DLD1 (cell line): ENCODE data around the gene TEAD4.
"Not testable (repeated sequence)": the region's sequence is repeated elsewhere in the genome, so short reads cannot be mapped to it uniquely, and the experiment has no call there.

Experiments used
- in situ Hi-C: cut with HindIII; loops from 2 replicates; pipeline ENCODE4 v1.10.0; 2017; ENCODE audit warnings: low sequenced_read_pairs

The TEAD4 gene

DNA sequence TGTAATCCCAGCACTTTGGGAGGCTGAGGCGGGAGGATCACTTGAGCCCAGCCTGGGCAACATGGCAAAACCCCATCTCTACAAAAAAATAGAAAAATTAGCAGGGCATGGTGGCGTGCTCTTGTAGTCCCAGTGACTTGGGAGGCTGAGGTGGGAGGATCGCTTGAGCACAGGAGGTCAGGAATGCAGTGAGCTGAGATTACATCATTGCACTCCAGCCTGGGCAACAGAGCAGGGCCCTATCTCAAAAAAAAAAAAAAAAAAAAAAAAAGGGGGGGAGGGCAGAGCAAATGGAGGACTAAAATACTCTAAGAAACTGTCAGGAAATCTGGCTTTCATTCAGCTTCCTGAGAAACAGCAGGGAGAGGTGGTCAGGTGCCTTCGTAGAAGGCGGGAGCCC, 86.3 kb downstream of the TEAD4 start:
- in situ Hi-C loops = no loop called here

DNA sequence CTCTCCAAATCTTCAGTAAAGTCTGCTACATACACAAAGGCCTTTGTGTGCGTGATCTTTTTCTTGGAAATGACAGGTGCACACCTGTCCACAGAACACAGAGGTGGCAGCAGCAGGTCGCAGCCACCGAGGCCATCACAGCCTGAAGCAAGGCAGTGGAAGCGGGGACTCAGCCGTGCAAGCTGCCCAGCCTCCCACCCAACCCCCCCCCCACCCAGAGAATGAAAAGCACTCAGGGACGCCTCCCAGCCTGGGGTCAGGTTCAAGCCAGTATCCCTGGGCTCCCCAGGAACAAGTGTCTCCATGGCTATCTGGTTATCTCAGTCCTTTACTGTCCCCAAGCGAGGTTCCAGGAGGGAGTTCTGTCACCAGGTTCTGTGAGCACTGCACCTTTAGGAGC, 86.8 kb downstream of the TEAD4 start:
- in situ Hi-C loops = no loop called here

DNA sequence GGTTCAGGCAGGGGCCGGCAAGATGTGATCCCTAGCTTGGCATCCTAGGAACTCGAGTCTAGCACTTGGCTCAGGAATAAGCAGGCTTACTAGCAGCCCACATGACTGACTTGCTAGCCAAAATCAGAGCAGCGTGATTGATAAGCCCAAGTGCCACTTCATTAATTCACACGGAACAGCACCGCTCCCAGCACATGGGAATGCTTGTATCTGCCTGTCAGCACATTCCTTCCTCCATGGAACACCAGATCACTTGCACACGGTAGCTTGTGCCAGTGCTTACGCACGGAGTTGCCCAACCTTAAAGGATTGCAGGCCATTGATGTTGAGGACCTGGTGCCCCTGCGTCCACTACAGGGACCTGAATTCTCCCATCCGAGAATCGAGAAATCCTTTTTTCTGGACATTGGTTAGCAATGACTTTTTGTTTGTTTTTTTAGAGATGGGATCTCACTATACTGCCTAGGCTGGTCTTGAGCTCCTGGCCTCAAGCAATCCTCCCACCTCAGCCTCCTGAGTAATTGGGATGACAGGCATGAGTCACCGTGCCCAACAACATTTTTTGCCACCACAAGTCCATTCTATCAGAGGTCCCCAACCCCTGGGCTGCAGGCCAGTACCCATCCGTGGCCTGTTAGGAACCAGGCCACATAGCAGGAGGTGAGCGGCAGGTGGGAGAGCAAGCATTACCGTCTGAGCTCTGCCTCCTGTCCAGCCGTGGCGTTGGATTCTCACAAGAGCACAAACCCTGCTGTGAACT, 87.4 kb downstream of the TEAD4 start:
- in situ Hi-C loops = no loop called here

DNA sequence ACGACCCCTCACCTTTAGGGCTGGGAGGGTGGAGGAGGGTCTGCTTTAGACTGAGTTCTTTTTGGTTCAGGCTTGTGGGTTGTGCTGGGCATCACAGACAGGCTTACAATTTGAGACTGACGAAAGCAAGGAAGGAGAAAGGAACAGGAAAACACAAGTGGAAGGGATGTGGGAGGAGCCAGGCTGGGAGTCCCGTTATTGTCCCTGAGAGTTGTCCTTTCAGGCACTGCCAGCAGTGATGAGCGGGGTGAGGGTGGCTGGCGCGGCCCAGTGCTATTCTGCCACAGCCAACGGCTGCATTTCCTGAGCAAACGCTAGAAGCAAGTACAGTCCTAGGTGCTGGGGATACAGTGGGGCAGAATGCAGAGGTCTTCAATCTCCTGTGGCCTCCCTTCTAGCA, 88.8 kb downstream of the TEAD4 start:
- in situ Hi-C loops = no loop called here

DNA sequence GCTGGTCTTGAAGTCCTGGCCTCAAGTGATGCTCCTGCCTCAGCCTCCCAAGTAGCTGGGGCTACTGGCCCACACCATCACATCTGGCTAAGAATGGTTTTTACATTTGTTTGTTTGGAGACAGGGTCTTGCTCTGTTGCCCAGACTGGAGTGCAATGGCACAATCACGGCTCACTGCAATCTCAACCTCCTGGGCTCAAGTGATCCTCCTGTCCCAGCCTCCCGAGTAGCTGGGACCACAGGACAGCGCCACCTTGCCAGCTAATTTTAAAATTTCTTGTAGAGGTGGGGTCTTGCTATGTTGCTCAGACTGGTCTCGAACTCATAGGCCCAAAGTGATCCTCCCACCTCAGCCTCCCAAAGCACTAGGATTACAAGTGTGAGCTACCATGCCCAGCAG, 89.3 kb downstream of the TEAD4 start:
- in situ Hi-C loops = no loop called here

DNA sequence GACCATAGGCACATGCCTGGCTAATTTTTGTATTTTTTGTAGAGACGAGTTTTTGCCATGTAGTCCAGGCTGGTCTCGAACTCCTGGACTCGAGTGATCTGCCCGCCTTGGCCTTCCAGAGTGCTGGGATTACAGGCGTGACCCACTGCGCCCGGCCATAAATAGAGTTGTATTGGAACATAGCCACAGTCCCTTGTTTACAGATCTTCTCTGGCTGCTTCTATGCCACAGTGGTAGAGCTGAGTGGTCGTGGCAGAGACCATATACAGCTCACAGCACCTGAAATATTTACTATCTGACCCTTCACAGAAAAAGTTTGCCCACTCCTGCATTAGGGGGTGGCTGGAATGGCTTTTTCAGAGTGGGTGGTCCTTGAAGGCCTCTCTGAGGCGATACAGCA, 90.0 kb downstream of the TEAD4 start:
- in situ Hi-C loops = no loop called here

DNA sequence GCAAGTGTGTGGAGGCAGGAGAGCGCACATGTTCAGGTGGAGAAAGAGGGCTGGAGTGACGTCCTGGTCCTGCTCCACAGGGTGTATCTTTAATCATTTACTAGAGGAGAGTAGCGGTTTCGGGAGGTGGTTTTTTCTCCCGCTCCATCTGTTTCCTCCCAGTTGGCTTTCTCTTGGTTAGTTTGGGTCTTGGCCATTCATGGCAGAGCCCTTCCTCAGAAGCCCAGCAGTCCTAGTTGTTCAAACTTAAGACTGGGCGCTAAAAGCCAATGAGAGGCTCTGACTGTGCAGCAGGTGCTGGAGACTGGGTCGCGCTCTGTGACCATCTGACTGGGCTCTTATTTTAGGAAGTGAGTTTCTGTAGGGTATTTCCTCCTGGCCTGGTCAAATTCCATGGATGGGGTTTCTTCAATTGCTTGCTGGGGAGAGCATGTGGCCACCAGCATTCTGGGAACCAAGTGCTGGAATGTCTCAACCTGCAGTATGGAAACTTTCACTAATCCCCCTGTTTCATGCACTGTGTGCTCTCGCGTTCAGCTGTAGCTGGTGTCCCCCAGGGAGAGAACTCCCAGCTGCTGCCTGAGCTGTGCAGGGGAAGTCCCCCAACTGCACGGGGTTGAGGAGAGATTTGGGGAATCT, 90.5 kb downstream of the TEAD4 start:
- in situ Hi-C loops = no loop called here

DNA sequence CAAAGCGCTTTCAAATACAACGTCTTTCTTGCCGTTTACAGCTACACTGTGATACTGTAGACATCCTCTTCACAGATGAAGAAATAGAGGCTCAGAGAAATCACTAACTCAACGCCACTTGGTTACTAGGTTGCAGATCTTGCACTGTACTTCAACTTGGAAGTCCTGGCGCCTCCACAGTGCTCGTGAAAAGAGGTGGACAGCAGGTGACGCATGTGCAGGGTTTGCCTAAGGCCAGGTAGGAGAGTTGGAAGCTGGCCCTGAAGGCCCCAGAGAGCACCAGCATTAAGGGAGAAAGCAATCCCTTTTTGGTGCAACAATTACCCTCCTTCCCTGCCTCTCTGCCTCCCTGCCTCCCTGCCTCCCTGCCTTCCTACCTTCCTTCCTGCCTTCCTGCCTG, 95.2 kb downstream of the TEAD4 start:
- in situ Hi-C loops = no loop called here

DNA sequence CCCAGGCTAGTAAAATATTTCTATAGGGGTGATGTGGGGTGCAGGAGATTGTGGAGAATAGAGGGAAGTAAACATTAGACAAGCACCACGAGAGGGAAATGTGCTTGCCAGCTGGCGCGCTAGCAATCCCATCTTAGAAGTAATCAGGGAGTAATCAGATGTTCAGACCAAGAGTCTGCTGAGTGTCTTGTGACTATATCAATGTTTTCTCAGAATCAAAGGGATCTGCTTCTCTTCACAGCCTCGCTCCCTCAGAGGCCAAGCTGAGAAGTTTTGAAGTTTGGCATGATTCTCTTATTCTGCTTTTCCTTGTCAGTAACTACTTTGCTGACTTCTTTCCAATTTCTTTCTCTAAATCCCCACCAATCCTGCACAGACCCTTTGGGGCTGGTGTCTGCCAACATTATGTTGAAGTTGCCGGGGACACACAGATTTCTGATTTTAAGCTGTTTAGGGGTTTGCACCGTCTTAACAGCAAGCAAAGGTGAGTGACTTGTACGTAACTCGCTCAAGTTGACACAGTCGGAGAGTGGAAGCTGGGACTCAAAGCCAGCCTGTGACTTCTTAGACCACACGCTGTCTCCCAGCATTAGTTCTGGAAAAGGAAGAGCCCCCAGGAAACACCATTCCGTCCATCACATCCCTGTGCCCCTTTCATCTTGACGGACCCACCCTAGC, 96.0 kb downstream of the TEAD4 start:
- in situ Hi-C loops = no loop called here

DNA sequence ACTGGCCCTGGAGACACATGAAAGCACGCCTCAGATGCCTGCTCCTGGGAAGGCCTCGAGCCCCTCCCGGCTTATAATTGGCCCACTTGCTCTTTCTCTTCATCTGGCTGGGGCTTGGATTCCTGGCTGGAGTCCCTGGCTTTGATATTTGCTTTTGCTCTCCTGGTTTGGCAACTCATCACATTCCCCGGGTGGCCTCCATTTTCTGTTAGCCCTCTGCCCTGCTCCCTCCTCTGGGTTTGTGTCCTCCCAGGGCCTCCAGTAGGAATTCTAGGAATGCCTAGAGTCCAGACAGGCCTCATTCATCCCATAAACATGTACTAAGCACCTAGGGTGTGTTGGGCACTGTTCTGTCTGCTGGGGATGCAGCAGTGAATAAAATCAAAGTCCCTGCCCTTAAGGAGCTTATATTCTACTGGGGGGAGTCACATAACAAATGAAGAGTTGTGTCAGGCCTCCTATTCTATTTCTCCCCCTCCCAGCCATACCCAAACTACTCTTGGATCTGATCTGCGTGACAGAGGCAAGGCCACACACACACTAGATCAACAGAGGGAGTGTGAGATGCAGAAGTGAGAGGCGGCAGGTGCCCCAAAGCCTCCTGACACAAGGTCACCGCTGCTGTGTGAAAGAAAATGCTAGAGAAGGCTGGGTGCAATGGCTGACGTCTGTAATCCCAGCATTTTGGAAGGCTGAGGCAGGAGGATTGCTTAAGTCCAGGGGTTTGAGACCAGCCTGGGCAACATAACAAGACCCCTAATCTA, 96.7 kb downstream of the TEAD4 start:
- in situ Hi-C loops = no loop called here

DNA sequence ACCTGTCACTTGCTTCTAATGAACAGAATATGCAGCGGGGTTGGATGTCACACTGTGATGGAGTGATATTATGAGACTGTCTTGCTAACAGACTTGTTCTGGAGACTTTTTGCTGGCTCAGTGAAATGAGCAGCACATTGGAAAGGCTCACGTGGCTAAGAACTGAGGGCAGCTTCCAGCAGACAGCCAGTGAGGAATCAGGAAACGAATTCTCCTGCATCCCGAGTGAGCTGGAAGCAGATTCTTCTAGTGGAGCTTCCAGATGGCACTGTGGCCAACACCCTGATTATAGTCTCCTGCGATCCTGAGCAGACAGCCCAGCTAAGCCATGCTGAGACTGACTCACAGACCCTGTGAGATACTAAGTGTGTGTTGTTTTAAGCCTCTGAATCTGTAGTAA, 101.9 kb downstream of the TEAD4 start:
- in situ Hi-C loops = no loop called here

DNA sequence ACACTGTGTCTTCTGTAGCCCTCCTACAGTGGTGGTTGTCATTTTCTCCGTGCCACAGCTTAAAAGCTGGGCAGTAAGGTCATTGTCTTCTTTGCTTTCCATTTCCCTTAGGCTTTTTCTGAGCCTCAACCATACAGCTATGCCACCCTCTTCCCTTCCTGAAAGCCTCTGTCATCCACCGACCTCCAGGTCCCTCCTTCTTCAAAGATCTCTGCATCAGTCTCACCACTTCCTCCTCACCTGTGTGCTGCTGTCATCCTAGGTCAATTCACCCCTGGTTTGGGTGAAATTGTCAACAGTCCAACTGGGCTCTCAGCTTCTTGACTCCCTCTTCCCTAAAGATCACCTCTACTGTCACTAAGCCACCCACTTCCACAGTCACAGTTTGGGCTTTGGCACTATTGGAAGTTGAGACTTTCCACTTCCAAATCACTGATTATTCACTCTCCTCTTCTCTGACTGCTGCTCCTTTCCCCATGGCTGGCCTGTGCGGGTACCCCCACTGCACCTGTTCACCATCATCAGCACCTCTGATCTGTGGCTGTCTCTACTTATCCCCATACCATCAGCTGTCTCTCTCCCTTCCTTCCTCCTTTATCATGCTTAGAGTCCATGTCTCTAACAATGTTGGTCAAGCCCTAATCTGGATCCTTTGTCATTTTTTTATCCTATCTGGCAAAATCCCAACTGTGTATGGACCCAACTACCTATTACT, 102.5 kb downstream of the TEAD4 start:
- in situ Hi-C loops = no loop called here

DNA sequence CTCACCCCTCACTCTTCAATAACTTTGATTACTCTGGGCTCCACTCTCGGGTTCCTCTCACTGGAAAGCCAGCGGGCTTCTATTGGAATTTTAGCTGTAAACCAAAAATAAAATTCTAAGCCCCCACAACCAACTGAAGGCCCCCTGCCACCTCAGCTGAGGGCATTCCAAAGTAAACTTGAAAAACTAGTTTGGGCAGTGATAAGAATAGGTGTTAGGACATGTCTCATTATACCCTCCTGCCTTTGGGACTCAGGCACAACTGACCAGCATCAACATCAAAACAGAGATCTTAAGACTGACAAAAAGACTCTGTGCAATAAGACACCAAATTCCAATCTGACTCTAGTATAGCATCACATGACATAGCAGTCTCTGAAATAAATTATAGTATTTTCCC, 106.1 kb downstream of the TEAD4 start:
- in situ Hi-C loops = no loop called here

DNA sequence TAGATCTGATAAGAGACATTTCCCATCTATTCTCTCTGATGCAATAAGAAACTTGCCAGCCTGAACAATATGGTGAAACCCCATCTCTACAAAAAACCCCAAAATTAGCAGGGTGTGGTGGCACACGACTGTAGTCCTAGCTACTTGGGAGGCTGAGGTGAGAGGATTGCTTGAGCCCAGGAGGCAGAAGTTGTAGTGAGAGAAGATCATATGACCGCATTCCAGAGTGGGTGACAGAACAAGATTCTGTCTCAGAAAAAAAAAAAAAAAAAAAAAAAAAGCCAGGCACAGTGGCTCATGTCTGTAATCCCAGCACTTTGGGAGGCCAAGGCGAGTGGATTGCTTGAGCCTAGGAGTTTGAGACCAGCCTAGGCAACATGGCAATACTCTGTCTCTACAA, 106.6 kb downstream of the TEAD4 start:
- in situ Hi-C loops = not testable (repeated sequence)

DNA sequence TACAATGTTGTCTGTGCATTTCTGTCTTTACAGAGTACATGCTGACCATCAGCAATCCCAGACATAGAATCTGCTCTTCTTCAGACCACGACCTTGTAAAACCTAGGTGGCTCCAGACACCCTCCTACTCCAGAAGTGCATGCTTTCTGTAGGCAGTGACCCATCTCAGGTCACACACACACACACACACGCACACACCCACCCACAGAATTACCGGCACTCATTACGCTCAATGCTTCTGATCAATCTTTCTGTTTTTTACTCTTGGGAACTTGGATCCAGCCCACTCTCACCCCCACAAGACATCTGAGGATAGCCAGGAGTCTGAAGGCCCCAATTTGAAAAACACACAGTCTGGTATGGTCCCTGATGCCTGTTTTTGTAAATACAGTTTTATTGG, 110.5 kb downstream of the TEAD4 start:
- in situ Hi-C loops = no loop called here

DNA sequence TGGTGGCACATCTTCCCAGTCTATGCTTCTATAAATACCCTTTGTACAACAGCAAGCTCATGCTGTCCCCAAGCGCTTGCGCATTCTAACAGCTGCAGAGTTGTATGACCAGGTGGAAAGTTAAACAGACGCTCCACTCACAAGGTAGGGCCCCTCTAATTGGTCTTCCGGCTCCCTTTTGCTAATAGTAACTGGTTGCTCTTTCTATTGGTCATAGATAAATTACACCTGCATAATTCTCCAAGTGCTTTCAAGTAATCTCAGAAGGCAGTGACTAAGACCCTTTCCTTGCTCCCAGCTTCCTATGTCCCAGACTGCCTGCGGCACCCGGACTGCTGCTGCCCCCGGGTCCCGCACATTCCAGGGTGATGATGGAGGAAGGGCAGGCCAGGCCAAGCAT, 111.9 kb downstream of the TEAD4 start:
- in situ Hi-C loops = no loop called here

DNA sequence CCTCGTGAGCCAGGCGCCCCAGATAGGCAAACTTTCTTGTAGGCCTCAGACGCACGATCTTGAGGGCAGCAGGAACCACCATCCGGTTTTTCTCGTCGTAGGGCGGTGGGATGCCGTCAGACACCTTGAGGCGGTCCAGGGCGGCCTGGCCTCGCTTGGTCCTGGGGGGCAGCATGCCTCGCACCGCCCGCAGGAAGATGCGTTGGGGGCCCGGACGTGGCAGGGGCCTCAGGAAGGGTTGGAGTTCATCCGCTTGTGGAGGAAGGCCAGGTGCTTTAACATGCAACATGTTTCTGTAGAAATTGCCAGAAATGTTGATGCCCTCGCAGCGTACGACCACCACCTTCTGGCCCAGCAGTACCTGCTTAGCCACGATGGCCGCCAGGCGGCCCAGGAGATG, 112.5 kb downstream of the TEAD4 start:
- in situ Hi-C loops = no loop called here

DNA sequence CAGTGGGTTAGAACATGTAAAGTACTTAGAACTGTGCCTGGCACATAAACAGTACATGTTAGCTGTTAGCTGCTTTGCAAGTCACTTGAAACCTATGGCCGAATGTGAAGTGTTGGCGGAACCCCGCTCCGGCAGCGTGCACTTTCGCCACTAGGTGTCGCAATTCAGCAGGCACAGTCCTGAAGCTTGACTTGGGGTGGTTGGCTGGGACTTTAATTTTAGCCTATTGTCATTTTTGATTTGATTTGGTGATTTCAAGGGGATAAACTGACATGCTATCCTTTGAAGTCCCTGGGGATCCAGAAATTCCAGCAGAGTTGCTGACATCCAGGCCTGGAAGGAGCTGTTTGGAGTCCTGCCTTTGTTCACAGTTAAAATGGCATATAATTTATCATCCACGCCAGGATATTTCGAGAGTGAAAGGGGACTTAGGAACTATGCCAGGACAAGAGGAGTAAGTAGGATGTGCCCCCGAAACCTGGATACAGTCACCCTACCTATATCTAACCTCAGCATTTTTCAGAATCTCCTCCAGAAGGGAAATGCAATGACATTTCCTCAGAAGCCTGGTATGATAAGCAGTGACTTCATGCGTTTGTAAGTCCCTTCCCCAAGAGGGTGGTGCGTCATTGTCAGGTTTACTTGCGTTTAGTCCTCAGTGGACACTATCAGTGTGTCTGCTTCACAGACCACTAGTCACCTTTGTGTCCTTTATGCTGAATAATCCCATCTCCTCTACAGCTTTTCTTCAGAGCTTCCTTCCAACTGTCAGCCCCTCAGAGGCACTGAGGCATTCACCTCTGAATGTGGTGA, 114.4 kb downstream of the TEAD4 start:
- in situ Hi-C loops = no loop called here

DNA sequence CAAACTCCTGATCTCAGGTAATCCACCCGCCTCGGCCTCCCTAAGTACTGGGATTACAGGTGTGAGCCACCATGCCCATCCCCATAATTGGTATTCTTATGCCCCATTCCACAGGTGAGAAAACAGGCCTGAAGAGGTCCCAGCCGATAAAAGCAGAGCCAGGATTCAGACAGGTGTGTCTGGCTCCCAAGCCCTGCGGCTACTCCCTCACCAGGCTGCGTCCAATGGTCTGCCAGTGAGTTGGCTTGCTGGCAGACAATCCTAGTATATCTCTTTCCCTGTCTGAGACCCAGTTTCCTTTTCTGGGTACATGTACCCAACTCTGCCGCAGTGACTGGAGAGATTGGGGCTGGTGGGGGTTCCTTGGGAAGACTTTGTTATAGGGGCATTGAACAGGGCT, 116.1 kb downstream of the TEAD4 start:
- in situ Hi-C loops = loop anchor here (25.0 kb wide), 2 partner anchors 88 to 737 kb away; no protein-coding TSS in a partner anchor
